Measurements from ENCODE around the gene TNRC6C.
"Not testable (repeated sequence)": the region's sequence is repeated elsewhere in the genome, so short reads cannot be mapped to it uniquely, and the experiment has no call there.

The TNRC6C gene

DNA sequence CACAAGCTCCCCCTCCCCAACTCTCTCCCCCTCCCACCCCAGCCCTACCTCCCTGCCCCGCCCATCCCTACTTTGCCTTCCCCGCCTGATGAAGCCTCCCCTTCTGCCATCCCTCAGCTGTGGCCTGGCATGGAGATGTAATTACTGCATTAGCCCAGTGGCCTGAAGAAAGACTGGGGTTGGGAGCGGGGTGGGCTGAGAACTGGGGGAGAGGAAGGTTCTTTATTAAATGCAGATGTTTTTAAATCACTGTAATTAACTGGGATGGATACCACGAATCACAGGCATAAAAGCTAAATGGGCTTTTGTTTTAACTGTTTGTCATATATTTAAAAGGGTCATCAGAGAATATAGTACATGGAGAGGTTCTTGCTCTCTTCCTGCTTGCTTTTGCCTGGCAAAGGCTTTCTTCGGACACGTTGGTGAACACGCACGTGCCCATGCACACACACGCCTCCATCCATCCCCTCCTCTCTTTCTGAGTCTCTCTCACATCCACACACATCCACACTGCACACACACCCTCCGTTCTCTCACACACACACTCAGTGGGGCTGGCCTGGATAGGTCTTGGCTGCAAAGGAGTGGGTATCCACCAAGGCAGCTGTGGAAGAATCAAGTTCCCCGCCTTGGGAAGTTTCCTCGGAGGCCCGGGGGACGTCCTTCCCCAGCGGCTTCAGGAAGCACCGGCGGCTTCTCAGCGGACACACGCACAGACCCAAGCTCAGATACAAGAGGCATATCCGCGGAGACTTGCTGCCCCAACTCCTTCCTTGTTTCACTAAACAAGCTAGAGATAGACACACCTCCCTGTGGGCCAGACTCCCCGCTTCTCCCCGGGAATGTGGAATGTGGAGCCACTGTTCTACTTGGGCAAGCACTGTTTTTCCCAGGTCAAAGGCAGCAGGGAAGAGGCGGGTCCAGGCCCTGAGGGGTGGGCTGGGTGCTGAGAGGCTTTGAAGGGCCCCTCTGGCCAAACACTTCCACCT, 27.4 kb upstream of the TNRC6C start:
- no peak for DNase-seq

DNA sequence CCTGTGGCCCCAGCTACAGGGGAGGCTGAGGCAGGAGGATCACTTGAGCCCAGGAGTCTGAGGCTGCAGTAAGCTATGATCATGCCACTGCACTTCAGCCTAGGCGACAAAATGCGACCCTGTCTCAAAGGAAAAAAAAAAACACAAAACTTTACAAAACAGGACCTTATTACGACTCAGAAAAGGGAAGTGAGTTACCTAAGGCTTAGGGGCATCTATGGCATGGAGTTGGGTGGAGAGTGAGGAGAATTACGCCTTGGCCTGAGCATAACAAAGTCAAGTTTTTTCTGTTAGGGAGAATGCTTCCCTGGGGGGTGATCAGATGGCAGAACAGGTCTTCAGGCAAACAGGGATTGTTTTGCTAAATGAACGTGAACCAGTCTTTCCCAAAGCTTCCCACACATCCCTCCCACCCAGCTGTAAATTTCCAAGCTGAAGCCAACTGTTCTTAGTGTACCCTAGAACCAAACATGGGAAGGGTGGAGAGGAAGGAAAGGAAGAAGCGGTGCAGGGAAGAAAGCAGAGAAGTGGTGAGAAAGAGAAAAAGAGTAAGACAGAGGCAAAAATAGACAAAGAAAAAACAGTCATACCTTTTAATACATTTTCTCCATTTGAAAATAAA, 24.6 kb upstream of the TNRC6C start:
- no peak for DNase-seq

GRCh38 chr17:77935121-77935571, 23.4 kb upstream of the TNRC6C start:
- DNase-seq: no peak

DNA sequence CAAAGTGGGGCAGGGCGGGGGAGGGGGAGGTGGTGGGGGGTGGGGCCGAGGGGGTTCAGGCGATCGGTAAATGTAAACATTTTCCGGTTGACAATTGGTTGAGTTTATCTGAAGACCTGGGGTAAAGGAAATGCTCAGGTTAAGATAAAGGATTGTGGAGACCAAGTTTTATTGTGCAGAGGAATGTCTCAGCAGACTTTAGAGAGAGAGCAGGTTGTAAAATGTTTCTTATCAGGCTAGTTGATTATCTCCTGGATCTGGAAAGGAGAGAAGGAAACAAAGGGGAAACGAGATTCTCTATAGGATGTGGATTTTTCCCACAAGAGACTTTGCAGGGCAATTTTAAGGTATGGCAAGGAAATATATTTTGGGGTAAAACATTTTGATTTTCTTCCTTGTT, 22.8 kb upstream of the TNRC6C start:
- not testable (repeated sequence) for DNase-seq

GRCh38 chr17:77936881-77937280, 21.6 kb upstream of the TNRC6C start:
- no peak for DNase-seq

DNA sequence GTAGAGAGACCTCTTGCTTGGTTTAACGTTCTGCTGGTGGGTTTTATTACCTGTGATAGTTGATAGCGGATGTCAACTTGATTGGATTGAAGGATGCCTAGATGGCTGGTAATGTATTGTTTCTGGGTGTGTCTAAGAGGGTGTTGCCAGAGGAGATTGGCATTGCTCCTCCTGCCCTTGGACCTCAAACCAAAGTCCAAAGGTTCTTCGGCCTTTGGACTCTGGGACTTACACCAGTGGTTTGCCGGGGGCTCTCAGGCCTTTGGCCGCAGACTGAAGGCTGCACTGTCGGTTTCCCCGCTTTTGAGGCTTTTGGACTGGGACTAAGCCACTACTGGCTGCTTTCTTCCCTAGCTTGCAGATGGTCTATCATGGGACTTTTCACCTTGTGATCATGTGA, 17.5 kb upstream of the TNRC6C start:
- no peak for DNase-seq

DNA sequence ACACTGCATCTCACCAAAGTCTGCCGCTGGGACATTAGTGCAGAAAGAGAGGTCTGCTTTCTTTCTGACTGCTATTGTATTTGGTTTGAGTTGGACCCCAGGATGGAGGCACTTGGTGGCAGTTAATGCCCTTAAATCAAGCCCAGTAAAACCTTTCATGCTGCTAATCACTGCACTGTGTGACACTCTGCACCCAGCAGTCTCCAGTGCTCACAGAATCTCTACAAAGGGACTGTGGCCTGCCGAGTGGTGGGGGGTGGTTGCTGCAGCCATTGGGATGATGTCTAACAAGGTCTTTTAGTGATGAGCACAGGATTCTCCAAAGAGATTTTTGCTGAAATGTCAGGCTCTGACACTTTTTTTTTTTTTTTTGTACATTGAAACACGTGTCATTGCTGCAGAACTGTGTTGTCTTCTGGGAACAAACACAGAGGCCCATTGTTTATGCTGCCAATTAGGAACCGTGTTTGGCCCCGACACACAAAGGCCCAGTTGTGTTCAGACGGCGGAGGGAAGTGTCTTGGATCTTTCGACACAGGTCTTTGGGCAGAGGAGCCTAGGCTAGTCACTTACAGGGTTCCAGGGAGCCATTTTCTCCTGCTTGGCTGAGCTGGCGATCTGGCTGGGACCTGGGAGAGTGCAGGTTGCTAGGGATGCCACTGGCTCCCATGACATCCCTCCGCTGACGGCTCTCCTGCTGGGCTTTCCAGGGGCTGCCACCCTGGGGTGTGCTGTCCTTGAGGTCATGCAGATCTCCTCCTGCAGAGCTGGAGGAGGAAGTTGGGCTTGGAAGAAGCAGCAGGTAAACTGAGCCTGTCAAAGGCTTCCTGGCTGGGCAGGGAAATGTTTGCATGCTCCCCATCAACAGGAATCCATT, 16.2 kb upstream of the TNRC6C start:
- DNase-seq: no peak

DNA sequence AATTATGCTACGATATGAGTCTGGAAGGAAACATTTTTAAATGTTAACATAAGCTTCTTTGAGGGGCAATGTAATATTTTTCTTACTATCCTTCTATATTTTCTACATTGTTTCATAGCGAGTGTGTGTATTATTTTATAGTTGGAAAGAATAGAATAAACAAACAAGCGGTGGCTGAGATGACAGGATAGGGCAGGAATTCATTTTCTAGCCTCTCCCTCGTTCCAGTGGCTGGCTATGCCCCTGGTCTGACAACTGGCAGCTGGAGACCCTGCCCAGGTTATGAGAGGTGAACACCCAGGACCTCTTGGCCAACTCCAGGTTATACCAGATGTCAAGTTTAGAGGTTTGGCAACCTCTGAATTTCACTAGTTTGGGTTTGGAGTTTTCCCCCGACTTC, 14.5 kb upstream of the TNRC6C start:
- no peak for DNase-seq

GRCh38 chr17:77944390-77945222, 13.9 kb upstream of the TNRC6C start:
- no peak for DNase-seq

DNA sequence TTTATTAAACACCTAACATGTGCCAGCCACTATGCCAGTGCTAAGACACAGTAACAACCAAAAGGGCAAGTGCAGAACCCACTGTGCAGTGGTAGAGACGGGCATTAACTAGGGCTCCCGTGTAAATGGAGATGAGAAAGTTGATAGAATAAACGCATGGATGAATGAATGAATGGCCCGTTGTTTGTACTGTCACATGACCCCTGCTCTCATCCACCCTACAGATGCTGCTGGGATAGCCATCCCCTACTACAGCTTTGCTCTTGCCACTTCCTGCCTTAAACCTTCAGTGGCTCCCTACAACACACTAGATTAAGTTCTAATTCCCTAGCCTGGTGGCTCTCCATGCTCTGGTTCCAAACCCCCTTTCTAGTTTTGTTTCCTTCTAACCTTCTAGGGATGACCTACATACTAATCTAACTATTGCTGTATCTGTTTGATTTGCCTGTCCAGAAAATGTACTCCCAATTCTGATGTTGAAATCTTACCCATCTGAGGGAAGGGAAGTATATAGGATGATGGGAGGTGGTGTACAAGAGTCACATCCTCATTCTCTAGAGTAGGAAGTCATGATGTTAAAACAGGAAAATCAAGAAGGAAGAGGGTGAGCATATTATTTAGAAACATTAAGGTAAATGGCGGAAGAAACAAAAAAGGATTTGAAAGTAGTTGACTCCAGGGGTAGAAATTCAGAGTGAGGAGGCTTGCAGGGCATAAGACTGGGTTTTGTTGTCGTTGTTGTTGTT, 11.4 kb upstream of the TNRC6C start:
- DNase-seq: no peak

- no peak for DNase-seq
Observed at GRCh38 chr17:77948690-77949114, 9.8 kb upstream of the TNRC6C start.

DNA sequence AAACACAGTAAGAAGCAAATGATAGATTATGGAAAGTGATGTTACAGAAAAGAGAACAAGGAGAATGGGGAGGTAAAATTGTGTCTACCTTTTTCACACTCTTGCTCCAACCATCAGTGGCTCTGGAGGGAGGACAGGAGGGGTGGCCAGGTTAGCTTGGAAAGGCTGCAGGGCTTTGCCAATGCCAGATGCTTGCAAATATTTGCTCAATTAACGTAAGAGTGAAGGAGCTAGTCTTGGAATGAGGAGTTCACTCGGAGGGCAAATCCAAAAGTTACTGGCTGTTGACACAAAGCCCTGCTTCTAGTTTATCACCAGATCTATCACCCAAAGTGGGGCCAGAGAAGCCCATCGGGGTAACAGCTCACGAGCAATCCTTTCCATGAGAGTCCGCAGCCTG, 7.4 kb upstream of the TNRC6C start:
- DNase-seq: no peak

GRCh38 chr17:77952368-77952767, 6.1 kb upstream of the TNRC6C start:
- DNase-seq: no peak

- DNase-seq: no peak
Observed at GRCh38 chr17:77957235-77957856, 1.2 kb upstream of the TNRC6C start.

DNA sequence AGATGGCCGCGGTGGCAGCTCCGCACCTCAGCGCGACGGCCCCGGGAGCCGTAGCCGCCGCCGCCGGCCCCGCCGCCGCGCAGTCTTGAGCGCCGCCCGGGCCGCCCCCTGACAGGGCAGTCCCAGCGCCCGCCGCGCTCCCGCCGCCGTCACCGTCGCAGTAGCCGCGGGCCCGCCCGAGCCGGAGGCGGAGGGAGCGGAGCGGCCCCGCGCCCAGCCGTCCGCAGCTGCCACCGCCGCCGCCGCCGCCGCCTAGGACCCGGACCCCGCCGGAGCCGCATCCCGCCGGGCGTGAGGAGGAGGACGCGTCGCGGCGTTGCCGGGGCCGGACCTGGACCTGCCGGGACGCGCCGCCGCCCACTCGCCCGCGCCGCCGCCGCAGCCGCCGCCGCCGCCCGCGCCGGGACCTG, 218 bp downstream of the TNRC6C start:
- DNase-seq: no peak

DNA sequence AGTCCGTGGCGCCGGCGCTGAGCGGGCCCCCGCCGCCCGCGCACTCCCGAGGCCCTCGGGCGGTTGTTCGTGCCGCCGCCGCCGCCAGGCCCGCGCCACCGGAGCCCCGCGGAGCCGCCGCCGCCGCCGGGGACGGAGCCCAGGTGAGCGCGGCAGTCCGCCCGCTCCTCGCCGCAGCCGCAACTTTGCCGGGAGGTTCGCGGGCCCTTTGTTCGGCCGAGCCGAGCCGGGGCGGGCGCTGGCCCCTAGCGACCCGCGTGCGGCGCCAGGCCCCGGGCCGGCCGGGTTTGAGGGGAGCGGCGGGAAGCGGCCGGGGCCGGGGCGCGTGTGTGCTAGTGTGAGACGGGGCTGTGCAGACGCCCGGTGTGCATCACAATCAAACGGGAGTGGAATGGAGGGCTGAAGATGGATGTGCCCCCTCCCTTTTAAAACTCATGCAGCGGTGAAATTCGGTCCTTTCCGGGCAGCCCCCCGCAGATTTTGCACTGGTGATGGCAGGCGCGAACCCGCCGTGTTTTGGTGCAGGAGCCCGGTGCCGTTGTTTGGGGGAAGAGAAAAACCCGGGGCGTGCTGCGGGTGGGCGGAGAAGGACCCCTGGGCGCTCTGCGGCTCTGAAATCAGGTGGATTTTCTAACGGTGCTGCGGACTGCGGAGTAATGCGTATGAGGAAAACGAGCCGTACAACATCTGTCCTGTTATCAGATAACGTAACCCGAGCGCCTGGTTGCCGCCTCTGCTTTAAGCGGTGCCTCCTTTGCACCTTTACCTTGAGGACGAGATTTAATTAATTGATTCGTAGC, 823 bp downstream of the TNRC6C start:
- DNase-seq: peak; percentile 26

GRCh38 chr17:77959926-77960521, 1.5 kb downstream of the TNRC6C start:
- DNase-seq: peak; percentile 41

DNA sequence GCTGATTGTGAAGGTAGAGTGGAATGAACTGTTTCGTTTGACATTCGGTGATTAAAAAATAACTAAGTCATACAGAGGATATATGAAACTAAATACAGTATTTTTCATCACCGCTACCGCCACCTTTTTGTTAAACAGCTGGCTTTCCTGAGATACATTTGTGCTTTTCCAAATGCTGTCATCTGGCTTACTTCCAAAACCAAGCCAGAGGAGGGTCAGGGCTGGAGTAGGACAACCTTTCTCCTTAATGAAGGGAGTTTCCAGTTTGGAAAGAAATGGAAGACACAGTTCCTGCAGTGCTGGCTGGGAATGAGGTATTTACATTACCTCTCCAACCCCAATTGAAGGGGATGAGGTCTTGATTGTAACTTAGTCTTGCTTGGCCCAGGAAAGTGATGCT, 3.2 kb downstream of the TNRC6C start:
- DNase-seq: no peak

GRCh38 chr17:77962348-77962747, 3.8 kb downstream of the TNRC6C start:
- no peak for DNase-seq

DNA sequence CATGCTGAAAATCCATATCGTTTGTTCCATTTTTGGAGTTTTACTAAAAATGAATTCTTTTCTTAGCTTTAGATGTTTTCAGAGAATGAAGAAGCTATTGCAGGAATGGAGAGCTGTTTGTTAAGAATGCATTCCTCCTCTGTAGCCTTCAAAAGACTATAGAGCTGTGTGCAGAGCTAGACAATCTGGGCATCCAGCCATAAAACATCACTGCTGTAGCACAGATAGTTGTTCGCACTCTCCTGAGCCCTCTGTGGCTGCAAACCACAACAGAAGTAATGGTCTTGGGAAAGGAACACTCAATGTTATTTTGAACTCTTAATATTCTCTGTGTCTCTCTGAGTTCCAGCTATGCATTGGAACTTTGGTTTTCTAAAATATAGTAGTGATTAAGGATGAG, 4.9 kb downstream of the TNRC6C start:
- peak; percentile 61 for DNase-seq
